ENCODE results near the gene GALNT13. TPM values are rescaled to one million over a fixed set of nuclear protein-coding genes. Genes with fewer than 3 reads are reported as not detected.
A peak's percentile ranks its signal among the peaks of the same experiment; 100 is the strongest.

Gene GALNT13
- 10 to 100 TPM in 7 of 8 experiments, 1 to 10 TPM in 1; 5.7 to 46.1 (median 16.6) TPM for total RNA-seq

DNA sequence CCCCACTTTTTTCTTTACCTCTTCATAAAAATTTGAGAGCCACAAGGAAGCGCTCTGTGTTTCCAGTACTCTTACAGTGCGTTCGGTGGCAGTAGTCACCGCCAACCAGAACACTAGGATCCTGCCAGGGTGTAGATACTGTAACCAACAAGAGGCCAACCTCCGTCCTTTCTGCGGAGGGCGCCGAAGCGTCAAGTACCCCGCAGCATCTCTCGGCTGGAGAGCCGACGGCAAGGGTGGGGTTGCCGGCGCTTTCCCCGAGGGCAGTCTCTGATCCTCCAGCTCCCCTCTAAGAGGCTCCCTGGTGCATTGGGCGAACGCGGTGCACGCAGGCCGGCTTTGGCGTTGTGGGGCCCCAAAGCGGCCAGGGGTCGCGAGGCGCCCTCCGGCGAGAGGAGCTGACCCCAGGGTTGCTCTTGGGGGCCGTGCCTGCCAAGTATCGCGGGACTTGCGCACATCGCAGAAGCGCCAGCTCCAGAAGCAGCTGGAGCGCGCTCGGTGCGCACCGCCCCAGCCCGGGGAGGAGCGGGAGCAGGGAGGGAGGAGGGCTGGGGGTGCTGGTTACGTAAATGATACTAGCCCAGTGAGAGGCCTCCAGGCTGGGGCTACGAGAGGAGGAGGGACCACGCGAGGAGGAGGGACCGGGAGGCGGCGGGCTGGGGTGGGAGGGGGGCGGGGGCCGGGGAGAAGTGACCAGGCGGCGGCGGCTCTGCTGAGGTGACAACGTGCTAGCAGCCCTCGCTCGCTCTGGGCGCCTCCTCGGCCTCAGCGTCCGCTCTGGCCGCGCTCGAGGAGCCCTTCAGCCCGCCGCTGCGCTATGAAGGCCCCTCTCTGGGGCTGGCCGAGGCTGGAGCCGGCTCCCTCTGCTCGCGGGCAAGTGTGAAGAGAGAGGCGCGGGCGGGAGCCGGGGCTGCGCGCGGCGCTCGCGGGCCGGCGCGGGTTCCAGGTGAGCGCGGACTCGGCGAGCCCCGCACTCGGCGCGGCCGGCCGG is at the start of gene GALNT13:
GALNT13 (plus strand) TSS at position 692 of the 991 bp plus-strand sequence.
- WGBS, 10 experiments = 0 to 3% (median 0%) methylated on average over 1 to 24 of the region's 93 CpGs; no CpG with 5 or more reads in 4 of the 10 experiments
- Histone ChIP-seq H3K4me1 (replicated peaks in 1 of 2) (no peaks in the 10 kb centered on the region), H3K27ac (peak within 1 kb of the TSS; percentile 72 to 80), H3K4me3 (peak within 1 kb of the TSS; percentile 45 to 90 (median 75))
- in situ Hi-C loops (cut with MboI; ENCODE audit: low pct_unique_long_range_greater_than_20kb in 2 of 9, low sequenced_read_pairs in 9 of 9, unreplicated experiment in 9 of 9) = no loop called here
- peak; percentile 93 to 97 (median 95) for ATAC-seq (replicated peaks in 6 of 8)

DNA sequence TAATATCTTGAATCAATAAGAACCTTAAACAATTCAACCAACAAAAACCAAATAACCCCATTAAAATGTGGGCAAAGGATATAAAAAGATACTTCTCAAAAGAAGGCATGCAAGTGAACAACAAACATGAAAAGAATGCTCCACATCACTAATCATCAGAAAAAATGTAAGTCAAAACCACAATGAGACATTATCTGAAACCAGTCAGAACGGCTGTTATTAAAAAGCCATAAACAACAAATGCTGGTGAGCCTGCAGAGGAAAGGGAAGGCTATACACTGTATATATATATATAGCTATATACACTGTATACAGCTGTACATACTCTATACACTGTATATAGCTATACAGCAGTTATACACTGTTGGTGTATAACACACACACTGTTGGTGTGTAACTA is 47.8 kb upstream of the GALNT13 start:
- WGBS, 10 experiments = 7 to 89% (median 55%) methylated on average over 1 of the region's 1 CpG; no CpG with 5 or more reads in 3 of the 10 experiments
- in situ Hi-C loops (cut with MboI; ENCODE audit: low pct_unique_long_range_greater_than_20kb in 2 of 9, low sequenced_read_pairs in 9 of 9, unreplicated experiment in 9 of 9) = no loop called here
- Histone ChIP-seq H3K4me1 (replicated peaks in 1 of 2) (no peaks in the 10 kb centered on the region), H3K4me3 (no peak overlapping the region), H3K27ac (no peak overlapping the region)
- no peak for ATAC-seq (replicated peaks in 6 of 8)

DNA sequence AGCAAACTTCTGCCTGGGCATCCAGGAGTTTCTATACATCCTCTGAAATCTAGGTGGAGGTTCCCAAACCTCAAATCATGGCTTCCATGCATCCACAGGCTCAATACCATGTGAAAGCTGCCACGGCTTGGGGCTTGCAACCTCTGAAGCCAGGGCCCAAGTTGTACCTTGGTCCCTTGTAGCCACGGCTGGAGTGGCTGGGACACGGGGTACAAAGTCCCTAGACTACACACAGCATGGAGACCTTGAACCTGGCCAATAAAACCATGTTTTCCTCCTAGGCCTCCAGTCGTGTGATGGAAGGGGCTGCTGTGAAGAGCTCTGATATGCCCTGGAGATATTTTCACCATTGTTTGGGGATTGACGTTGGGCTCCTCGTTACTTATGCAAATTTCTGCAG is 43.4 kb upstream of the GALNT13 start:
- WGBS, 10 experiments = 8 to 93% (median 78%) methylated on average over 3 to 6 of the region's 6 CpGs; no CpG with 5 or more reads in 5 of the 10 experiments
- in situ Hi-C loops (cut with MboI; ENCODE audit: low pct_unique_long_range_greater_than_20kb in 2 of 9, low sequenced_read_pairs in 9 of 9, unreplicated experiment in 9 of 9) = no loop called here
- H3K27ac ChIP-seq = no peak overlapping the region
- ATAC-seq (replicated peaks in 6 of 8) = no peak
- no peaks in the 10 kb centered on the region for H3K4me1 ChIP-seq (replicated peaks in 1 of 2)
- H3K4me3 ChIP-seq = no peak overlapping the region

DNA sequence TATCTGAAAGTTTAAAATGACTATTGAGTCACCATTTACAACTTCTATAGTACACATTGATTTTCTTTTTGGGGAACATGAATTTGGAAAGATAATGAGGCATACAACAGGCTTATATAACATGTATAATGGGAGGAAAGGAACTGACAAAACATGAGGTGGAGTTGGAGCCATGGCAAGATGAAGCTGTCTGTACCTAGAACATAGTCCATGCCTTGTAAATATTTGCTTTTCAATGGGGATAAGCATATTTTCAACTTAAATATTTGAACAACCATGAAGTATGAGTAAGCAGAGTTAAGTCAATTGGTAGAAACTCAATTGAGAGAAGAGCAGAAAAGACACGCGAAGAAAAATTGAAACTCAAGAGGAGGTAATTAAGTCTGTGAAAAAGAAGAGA is 37.1 kb upstream of the GALNT13 start:
- 31 to 100% (median 91%) methylated on average over 2 of the region's 2 CpGs for WGBS, 10 experiments
- no peak overlapping the region for H3K4me3 ChIP-seq
- no peak for ATAC-seq (replicated peaks in 6 of 8)

DNA sequence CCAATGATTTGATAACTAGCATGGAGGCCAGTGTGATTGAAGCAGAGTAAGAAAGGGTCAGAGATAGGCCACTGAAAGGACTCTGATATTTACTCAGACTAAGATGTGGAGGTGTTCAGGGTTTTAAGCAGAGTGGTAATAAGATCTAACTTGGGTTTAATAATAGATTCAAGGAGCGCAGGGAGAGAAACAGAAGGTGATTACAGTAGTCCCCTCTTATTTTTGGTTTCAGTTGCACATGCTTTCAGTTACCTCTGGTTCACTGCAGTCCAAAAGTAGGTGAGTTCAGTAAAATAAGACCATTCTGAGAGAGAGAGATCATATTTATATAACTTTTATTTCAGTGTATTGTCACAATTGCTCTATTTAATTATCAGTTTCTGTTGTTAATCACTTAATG is 13.5 kb upstream of the GALNT13 start:
- no peaks in the 10 kb centered on the region for H3K4me1 ChIP-seq (replicated peaks in 1 of 2)
- no peak for ATAC-seq (replicated peaks in 6 of 8)
- WGBS, 10 experiments = 57 to 100% (median 92%) methylated on average over 1 of the region's 1 CpG; no CpG with 5 or more reads in 1 of the 10 experiments
- H3K27ac ChIP-seq = no peak overlapping the region
- in situ Hi-C loops (cut with MboI; ENCODE audit: low pct_unique_long_range_greater_than_20kb in 2 of 9, low sequenced_read_pairs in 9 of 9, unreplicated experiment in 9 of 9) = no loop called here
- no peak overlapping the region for H3K4me3 ChIP-seq

More for the DNA sequence above, 37.1 kb upstream of the GALNT13 start:
- in situ Hi-C loops (cut with MboI; ENCODE audit: low pct_unique_long_range_greater_than_20kb in 2 of 9, low sequenced_read_pairs in 9 of 9, unreplicated experiment in 9 of 9) = no loop called here
- H3K4me1 ChIP-seq (replicated peaks in 1 of 2) = no peaks in the 10 kb centered on the region
- H3K27ac ChIP-seq = no peak overlapping the region

DNA sequence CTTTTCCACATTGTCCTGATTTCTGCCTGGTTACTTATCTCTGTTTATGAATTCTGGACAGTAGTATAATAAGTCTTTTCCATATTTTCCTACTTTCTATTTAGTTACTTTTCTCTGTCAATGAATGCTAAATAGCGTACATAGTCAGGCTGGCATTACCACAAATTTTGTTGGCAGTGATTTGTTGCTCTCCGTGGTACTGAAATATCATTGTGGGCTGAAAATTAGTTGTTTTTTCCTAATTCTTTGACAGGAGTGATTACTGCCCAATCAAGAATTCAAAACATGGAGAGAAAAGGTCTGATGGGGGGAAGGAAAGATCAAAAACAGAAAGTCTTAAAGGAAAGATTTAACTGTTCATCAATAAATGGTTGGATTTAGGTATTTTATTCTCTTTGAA is 7.7 kb upstream of the GALNT13 start:
- Histone ChIP-seq H3K4me1 (replicated peaks in 1 of 2) (no peaks in the 10 kb centered on the region), H3K27ac (no peak overlapping the region), H3K4me3 (no peak overlapping the region)
- ATAC-seq (replicated peaks in 6 of 8) = no peak
- in situ Hi-C loops (cut with MboI; ENCODE audit: low pct_unique_long_range_greater_than_20kb in 2 of 9, low sequenced_read_pairs in 9 of 9, unreplicated experiment in 9 of 9) = no loop called here
- WGBS, 10 experiments = 0 to 50% (median 30%) methylated on average over 2 of the region's 2 CpGs; no CpG with 5 or more reads in 1 of the 10 experiments

DNA sequence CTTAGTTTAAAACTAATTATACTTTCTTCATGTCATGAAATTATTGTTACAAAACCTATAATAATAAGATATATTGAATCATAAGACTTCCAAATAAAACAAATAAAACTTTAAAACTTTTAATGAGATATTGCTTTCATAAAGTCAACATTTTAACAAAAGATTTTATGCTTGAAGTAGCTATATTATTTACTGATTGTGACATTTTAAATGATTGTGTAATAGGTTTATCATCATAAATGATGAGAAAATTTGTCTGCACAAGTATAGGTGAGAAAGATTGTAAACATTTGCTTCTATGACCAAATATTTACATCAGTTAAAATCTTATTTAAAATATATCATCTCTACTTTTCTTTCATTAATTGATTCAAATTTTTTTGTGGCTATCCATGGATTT is 5.1 kb upstream of the GALNT13 start:
- in situ Hi-C loops (cut with MboI; ENCODE audit: low pct_unique_long_range_greater_than_20kb in 2 of 9, low sequenced_read_pairs in 9 of 9, unreplicated experiment in 9 of 9) = no loop called here
- no peak for ATAC-seq (replicated peaks in 6 of 8)
- H3K4me3 ChIP-seq = no peak overlapping the region
- no peaks in the 10 kb centered on the region for H3K4me1 ChIP-seq (replicated peaks in 1 of 2)
- no peak overlapping the region for H3K27ac ChIP-seq

DNA sequence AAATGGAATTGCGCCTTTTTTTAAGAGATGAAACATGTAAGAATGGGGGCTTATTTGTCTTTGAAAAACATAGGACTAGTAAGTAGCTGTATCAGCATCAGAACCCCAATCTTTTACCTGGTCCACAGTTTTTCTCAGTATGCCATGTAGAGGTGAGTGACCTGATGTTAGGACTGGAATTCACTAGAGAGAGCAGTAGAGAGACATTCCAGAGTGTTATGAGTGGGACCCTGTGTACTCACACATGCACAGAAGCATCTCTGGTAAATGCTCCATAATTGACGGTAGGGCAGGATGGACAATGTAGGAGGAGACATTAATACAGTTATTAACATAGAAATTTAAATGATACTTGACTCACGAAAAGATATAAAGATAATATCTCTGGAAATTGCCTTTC is 1.4 kb upstream of the GALNT13 start:
- H3K4me3 ChIP-seq = no peak overlapping the region
- H3K27ac ChIP-seq = no peak overlapping the region
- 11 to 100% (median 59%) methylated on average over 1 to 3 of the region's 3 CpGs; no CpG with 5 or more reads in 2 of the 10 experiments for WGBS, 10 experiments
- ATAC-seq (replicated peaks in 6 of 8) = no peak
- in situ Hi-C loops (cut with MboI; ENCODE audit: low pct_unique_long_range_greater_than_20kb in 2 of 9, low sequenced_read_pairs in 9 of 9, unreplicated experiment in 9 of 9) = no loop called here
- H3K4me1 ChIP-seq (replicated peaks in 1 of 2) = no peaks in the 10 kb centered on the region

DNA sequence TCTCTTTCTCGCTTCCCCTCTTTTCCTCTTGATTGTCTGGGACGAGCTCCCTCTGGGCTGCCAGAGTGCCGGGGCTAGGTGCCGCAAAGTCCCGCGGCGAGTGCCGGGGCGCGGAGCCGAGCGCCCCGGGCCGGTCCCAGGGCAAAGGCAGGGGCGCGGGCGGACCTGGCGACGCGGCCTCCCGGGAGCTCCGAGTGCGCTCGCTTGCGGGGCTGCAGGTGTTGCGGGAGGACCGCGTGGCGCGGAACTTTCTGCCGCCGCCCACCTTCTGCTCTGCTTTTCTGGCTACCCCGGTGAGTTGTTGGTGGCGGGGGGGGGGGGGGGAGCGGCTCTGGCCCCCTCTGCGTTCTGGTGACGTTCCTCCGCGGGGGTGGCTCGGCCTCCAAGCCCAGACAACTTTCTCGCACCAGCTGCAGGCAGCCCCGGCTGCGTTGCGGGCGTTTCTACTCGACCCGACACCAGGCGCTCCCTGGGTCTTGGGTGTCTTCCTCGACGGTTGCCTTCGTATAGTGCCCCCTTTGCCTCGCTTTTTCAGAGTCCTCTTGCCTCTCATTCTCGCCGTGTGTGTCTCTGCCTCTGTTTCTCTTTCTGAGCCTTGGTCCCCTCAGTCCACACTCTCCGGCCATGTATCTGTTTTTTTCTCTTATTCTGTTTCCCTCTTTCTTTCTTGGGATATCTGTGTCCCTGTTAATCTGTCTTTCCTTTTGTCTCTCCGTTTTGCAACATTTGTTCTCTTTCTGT is 759 bp downstream of the GALNT13 start:
- Histone ChIP-seq H3K27ac (peak overlapping the region; percentile 72 to 80), H3K4me3 (peak overlapping the region; percentile 45 to 90 (median 75)), H3K4me1 (replicated peaks in 1 of 2) (no peaks in the 10 kb centered on the region)
- in situ Hi-C loops (cut with MboI; ENCODE audit: low pct_unique_long_range_greater_than_20kb in 2 of 9, low sequenced_read_pairs in 9 of 9, unreplicated experiment in 9 of 9) = no loop called here
- peak in 5 of 8 experiments; percentile 7 to 13 (median 11) for ATAC-seq (replicated peaks in 6 of 8)
- 0 to 7% (median 1%) methylated on average over 1 to 15 of the region's 56 CpGs for WGBS, 10 experiments

DNA sequence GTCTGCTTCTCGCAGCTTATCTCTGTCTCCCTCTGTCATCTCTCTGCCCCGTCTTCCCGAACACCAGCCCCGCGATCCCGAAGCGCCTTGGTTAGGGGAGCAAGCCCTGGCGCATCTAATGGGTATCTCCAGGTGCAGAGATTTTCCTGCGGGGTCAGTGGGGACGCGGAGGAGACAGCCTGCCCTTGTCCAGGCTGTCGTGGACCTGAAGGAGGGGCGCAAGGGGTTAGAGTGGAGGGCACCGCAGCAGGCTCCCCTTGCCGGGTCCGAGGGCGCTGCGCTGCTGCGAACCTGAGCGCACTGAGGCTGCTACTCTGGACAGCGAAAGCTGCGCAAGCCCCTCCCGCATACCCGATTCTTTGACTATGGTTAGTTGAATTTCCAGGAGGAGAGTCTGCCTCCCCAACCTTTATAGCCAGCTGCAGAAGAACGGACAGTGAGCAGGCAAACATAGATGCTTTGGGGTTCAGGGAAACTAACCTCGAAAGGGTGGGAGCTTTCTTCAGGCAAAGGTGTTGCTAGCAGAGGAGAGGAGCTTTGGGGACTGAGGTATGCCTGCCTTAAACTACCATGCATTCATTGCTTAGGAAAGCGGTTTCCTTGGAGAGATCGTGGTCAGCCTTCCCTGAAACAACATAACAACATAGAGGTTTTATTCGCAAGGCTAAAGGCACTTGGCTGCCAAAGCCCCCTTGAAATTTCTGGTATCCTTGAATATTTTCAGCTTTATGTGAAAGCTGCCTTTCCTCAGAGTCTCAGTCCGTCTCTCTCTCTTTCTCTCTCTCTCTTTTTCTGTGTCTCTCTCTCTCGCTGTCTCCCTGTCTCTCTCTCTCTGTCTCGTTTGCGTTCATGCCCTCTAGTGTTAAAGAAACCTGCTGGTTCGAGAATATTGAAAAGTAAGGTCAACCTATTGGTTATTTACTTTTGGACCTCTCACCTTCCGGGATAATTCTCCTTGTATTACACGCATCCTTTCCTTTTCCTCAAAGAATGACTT is 1.6 kb downstream of the GALNT13 start:
- no peak overlapping the region for H3K27ac ChIP-seq
- in situ Hi-C loops (cut with MboI; ENCODE audit: low pct_unique_long_range_greater_than_20kb in 2 of 9, low sequenced_read_pairs in 9 of 9, unreplicated experiment in 9 of 9) = no loop called here
- peak overlapping the region; percentile 45 to 90 (median 75) for H3K4me3 ChIP-seq
- peak in 4 of 8 experiments; percentile 1 to 7 (median 6) for ATAC-seq (replicated peaks in 6 of 8)
- WGBS, 10 experiments = 0 to 19% (median 1%) methylated on average over 4 to 20 of the region's 36 CpGs; no CpG with 5 or more reads in 1 of the 10 experiments
- H3K4me1 ChIP-seq (replicated peaks in 1 of 2) = no peaks in the 10 kb centered on the region

DNA sequence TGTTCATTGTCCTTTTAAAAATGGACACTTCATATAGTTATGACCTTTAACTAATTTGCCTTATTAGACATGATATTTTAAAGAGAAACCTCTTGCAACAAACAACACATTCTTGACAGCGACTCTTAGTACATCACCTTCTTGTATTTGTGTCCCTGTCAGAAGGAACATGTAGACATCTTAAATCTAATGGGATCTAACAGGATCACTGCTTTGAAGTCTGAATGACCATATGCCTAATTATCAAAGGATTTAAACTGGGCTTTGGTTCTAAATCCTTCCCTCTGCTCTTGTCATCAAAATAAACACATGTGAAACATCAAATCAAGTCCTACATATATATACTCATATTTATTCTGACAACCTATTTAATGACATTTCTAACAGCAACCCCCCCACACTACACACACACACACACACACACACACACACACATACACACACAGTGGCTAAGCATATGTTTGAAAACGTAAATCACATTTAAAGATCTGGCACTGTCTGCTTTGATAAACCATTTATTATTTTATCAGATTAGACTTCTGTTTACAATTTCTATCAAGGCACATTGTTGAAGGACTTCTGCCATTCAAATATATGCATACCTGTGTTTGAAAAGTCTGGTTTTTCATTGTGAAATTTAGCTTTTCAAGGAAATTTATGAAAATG is 4.2 kb downstream of the GALNT13 start:
- no peak for ATAC-seq (replicated peaks in 6 of 8)
- in situ Hi-C loops (cut with MboI; ENCODE audit: low pct_unique_long_range_greater_than_20kb in 2 of 9, low sequenced_read_pairs in 9 of 9, unreplicated experiment in 9 of 9) = no loop called here
- no peak overlapping the region for H3K4me3 ChIP-seq
- no peaks in the 10 kb centered on the region for H3K4me1 ChIP-seq (replicated peaks in 1 of 2)
- H3K27ac ChIP-seq = no peak overlapping the region
- 0 to 100% (median 83%) methylated on average over 1 to 2 of the region's 2 CpGs; no CpG with 5 or more reads in 1 of the 10 experiments for WGBS, 10 experiments

DNA sequence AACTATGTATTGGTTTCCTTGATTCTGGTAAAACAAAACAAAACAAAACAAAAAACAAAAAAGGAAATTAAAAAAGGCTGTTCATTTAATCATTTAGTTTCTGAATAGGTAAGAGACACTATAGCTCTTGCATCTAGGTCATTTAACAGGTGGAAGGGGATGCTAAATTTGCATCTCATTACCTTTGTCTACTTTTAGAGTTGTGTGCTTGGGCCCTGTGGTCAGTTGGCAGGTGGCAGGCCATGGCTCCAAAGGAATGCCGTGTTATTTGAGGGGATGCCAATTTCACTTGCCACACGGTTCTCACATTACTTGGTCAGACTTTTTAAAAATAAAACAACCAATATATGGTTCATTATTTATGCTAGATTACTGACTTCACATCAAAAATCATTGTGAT is 9.2 kb downstream of the GALNT13 start:
- WGBS, 10 experiments = 19 to 92% (median 43%) methylated on average over 1 to 2 of the region's 2 CpGs; no CpG with 5 or more reads in 3 of the 10 experiments
- in situ Hi-C loops (cut with MboI; ENCODE audit: low pct_unique_long_range_greater_than_20kb in 2 of 9, low sequenced_read_pairs in 9 of 9, unreplicated experiment in 9 of 9) = no loop called here
- no peak for ATAC-seq (replicated peaks in 6 of 8)
- Histone ChIP-seq H3K4me3 (no peak overlapping the region), H3K27ac (no peak overlapping the region), H3K4me1 (replicated peaks in 1 of 2) (no peaks in the 10 kb centered on the region)

All from motor neuron (in vitro differentiated cells).